ENCODE results near the gene KPNA6. TPM values are rescaled to one million over a fixed set of nuclear protein-coding genes. Genes with fewer than 3 reads are reported as not detected.

The KPNA6 gene
- total RNA-seq, 1 donor from 2014 or later, result 28.7 TPM

- peaks cover 0 to under 1% of the 10 kb centered on the region in 2 donors for H3K36me3 ChIP-seq
- DNase-seq (ENCODE audit: extremely low spot score in 2 of 2), result no peak
- H3K27ac ChIP-seq, result no peak overlapping the region
- intact Hi-C loops (cut with DNase I), result loop anchor here (10.0 kb wide), 2 partner anchors 92 to 282 kb away; no protein-coding TSS in a partner anchor
- H3K4me1 ChIP-seq, result peaks cover 30% of the 10 kb centered on the region
- no peaks in the 10 kb centered on the region for H3K27me3 ChIP-seq
- H3K4me3 ChIP-seq, result no peak overlapping the region
- TF ChIP-seq POLR2AphosphoS5 (IDR thresholded peaks at IDR 0.05; ENCODE audit: insufficient read depth in 1 of 2, low read depth in 1 of 2) (peak in 1 of 2 donors; percentile 87), POLR2A (IDR thresholded peaks at IDR 0.05) (no peak)
- H3K9me3 ChIP-seq, result no peaks in the 10 kb centered on the region
These were observed 41.4 kb upstream of the KPNA6 start for GRCh38 chr1:32066489-32066873.

GRCh38 chr1:32068957-32069588, 38.8 kb upstream of the KPNA6 start:
- Histone ChIP-seq H3K4me3 (no peak overlapping the region), H3K27ac (no peak overlapping the region)
- TF ChIP-seq POLR2AphosphoS5 (IDR thresholded peaks at IDR 0.05; ENCODE audit: insufficient read depth in 1 of 2, low read depth in 1 of 2) (no peak), POLR2A (IDR thresholded peaks at IDR 0.05) (no peak), CTCF (IDR thresholded peaks at IDR 0.05) (no peak)

GRCh38 chr1:32071758-32072621, 35.9 kb upstream of the KPNA6 start:
- intact Hi-C loops (cut with DNase I), result no loop called here
- Histone ChIP-seq H3K27me3 (no peaks in the 10 kb centered on the region), H3K4me3 (peak overlapping the region; percentile 68 to 78), H3K36me3 (peaks cover 0 to 20% of the 10 kb centered on the region in 2 donors), H3K27ac (peak overlapping the region; percentile 90), H3K4me1 (peaks cover 23% of the 10 kb centered on the region), H3K9me3 (no peaks in the 10 kb centered on the region)
- no peak for TF ChIP-seq POLR2A (IDR thresholded peaks at IDR 0.05)
- TF ChIP-seq POLR2AphosphoS5 (IDR thresholded peaks at IDR 0.05; ENCODE audit: insufficient read depth in 1 of 2, low read depth in 1 of 2), result no peak
- TF ChIP-seq CTCF (IDR thresholded peaks at IDR 0.05), result no peak
- DNase-seq (ENCODE audit: extremely low spot score in 2 of 2), result no peak

More at GRCh38 chr1:32068957-32069588, 38.8 kb upstream of the KPNA6 start:
- Histone ChIP-seq H3K27me3 (no peaks in the 10 kb centered on the region), H3K4me1 (peaks cover 30% of the 10 kb centered on the region), H3K9me3 (no peaks in the 10 kb centered on the region), H3K36me3 (no peaks in the 10 kb centered on the region)
- intact Hi-C loops (cut with DNase I), result loop anchor here (10.0 kb wide), 2 partner anchors 94 to 284 kb away; no protein-coding TSS in a partner anchor
- DNase-seq (ENCODE audit: extremely low spot score in 2 of 2), result no peak

DNA sequence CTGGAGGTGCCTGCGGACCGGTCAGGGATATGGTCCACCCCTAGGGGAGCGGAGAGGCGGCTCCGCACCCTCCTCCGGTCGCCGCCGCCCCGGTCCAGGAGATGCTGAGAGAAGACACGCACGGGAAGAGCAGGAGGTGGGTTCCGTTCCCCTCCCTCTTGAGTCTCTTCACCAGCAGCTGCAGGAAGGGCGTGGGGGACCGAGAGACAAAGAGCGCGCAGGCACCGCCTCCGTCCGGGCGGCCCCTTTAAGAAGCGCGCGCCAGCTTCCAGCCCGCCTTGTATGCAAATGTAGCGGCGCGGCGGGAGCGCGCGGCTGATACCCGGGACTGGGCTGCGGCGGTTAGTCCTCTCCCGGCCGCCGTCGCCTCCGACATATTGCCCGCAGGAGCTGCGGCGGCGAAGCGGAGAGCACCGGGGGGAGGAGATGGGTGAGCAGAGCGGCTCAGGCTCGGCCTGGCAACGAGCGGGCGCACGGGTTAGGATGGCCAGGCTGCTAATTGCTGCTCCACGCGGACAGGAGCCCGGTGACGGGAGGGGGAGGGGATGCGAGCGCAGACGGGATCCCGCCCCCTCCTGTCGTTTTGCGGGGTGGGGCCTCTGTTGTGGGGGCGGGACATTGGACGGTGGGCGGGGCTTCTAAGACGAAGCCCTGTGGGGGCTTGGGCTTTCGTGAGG, 35.1 kb upstream of the KPNA6 start, which contains the start of gene TMEM39B:
TMEM39B (plus strand) TSS at position 318 of the 677 bp plus-strand sequence; CDS start at position 427, 109 bp downstream.
- H3K27me3 ChIP-seq, result no peaks in the 10 kb centered on the region
- H3K27ac ChIP-seq, result peak within 1 kb of the TSS; percentile 90
- peak; percentile 89 to 95 for TF ChIP-seq POLR2AphosphoS5 (IDR thresholded peaks at IDR 0.05; ENCODE audit: insufficient read depth in 1 of 2, low read depth in 1 of 2)
- TF ChIP-seq CTCF (IDR thresholded peaks at IDR 0.05), result peak in 1 of 3 experiments; percentile 20
- peak in 1 of 2 donors; percentile 15 for TF ChIP-seq POLR2A (IDR thresholded peaks at IDR 0.05)
- peak in 1 of 2 donors; percentile 95 for DNase-seq (ENCODE audit: extremely low spot score in 2 of 2)
- no peaks in the 10 kb centered on the region for H3K9me3 ChIP-seq
- peak within 1 kb of the TSS; percentile 68 to 78 for H3K4me3 ChIP-seq
- H3K36me3 ChIP-seq, result peaks cover 0 to 28% of the 10 kb centered on the region in 2 donors
- peaks cover 19% of the 10 kb centered on the region for H3K4me1 ChIP-seq
- intact Hi-C loops (cut with DNase I), result no loop called here

Measured in vagina (tissue), 2 donors.